Measurements from ENCODE around the gene MCOLN3. TPM values are rescaled to one million over a fixed set of nuclear protein-coding genes. Genes with fewer than 3 reads are reported as not detected.
A peak's percentile ranks its signal among the peaks of the same experiment; 100 is the strongest.

Gene MCOLN3
- total and polyA plus RNA-seq, 8 donors, result 1.2 to 8.1 (median 1.8) TPM

DNA sequence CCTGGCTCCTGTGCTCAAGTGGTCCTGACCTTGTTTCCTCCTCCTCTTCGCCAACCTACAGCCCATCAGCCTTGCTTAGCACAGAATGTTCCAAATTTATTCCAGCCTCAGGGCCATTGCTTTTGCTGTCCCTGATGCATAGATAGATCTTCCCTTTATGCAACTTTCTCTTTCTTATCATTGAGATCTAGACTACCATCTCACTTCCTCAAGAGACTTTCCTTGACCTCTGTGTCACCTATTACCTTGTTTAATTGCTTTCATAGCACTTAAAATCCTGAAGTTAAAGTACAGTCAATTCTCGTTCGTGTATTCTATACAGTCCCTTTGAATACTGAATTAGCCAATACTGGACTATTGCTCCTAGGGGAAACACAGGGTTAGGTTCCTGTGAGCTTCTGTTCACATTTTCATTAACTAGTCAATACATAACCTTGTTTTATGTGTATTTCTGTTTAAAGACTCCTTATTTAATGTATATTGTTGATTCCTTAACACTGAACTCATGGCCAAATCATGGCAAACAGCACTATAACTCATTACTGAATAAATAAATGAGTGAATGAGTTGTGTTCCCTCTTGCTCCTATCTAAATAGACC, 26.2 kb upstream of the MCOLN3 start:
- TF ChIP-seq, protein P1, sequence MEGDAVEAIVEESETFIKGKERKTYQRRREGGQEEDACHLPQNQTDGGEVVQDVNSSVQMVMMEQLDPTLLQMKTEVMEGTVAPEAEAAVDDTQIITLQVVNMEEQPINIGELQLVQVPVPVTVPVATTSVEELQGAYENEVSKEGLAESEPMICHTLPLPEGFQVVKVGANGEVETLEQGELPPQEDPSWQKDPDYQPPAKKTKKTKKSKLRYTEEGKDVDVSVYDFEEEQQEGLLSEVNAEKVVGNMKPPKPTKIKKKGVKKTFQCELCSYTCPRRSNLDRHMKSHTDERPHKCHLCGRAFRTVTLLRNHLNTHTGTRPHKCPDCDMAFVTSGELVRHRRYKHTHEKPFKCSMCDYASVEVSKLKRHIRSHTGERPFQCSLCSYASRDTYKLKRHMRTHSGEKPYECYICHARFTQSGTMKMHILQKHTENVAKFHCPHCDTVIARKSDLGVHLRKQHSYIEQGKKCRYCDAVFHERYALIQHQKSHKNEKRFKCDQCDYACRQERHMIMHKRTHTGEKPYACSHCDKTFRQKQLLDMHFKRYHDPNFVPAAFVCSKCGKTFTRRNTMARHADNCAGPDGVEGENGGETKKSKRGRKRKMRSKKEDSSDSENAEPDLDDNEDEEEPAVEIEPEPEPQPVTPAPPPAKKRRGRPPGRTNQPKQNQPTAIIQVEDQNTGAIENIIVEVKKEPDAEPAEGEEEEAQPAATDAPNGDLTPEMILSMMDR (IDR thresholded peaks at IDR 0.05), result no peak
- Histone ChIP-seq H3K36me3 (no peaks in the 10 kb centered on the region), H3K27me3 (no peaks in the 10 kb centered on the region), H3K9me3 (no peaks in the 10 kb centered on the region), H3K4me3 (no peak overlapping the region), H3K4me1 (no peaks in the 10 kb centered on the region), H3K27ac (no peak overlapping the region)
- intact Hi-C loops (cut with DNase I), result loop anchor here in 1 of 2 donors (10.0 kb wide), 1 partner anchor 130 kb away; no protein-coding TSS in a partner anchor
- no peak for DNase-seq
- ATAC-seq, result no peak

DNA sequence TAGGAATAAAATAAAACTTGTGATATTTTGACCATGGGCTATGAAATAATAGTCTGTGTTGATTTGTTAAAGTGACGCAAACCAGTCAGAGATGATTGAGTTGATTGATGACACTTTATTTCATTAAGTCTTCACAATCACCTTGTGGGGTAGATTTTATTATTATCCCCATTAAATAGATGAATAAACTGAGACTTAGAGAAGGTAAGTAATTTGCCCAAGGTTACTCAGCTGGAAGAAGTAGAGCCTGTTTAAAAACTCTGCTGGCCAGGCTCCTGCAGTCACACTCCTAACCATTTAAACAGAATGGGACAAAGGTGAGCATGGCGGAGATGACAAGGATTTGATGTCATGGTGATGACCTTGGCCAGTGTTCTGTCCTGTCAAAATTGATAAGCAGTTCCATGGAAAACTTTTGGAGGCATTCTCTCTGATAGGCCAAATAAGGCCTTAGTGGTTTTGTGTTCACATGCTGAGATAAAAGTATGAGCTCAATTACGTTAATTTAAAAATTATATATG, 22.7 kb upstream of the MCOLN3 start:
- H3K27ac ChIP-seq, result no peak overlapping the region
- ATAC-seq, result no peak
- H3K36me3 ChIP-seq, result no peaks in the 10 kb centered on the region
- no peaks in the 10 kb centered on the region for H3K27me3 ChIP-seq
- intact Hi-C loops (cut with DNase I), result loop anchor here in 1 of 2 donors (10.0 kb wide), 1 partner anchor 126 kb away; no protein-coding TSS in a partner anchor
- no peak for DNase-seq
- H3K4me3 ChIP-seq, result no peak overlapping the region
- H3K4me1 ChIP-seq, result no peaks in the 10 kb centered on the region
- TF ChIP-seq, protein P1 (IDR thresholded peaks at IDR 0.05), result no peak
- H3K9me3 ChIP-seq, result no peaks in the 10 kb centered on the region

DNA sequence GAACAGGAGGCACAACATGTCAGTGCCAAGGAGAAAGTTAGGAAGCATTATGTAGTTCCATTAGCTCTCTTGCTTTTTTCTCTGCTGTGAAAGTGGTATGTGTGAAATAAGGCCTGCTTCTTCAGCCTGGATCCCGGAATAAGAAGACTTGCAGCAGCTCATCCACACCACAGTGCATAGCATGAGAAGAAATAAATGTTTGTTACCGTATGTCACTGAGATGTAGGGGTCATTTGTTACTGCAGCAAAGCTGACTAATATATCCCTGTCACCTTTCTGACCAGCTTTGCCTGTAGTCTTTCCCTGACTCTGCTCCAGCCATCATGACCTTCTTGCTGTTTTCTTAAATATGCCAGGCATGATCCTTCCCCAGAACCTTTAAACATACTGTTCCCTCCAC, 20.5 kb upstream of the MCOLN3 start:
- no peaks in the 10 kb centered on the region for H3K9me3 ChIP-seq
- no peak overlapping the region for H3K4me3 ChIP-seq
- no peak for DNase-seq
- ATAC-seq, result no peak
- intact Hi-C loops (cut with DNase I), result no loop called here
- no peaks in the 10 kb centered on the region for H3K36me3 ChIP-seq
- H3K27ac ChIP-seq, result no peak overlapping the region
- no peaks in the 10 kb centered on the region for H3K27me3 ChIP-seq
- TF ChIP-seq, protein P1 (IDR thresholded peaks at IDR 0.05), result no peak
- no peaks in the 10 kb centered on the region for H3K4me1 ChIP-seq

DNA sequence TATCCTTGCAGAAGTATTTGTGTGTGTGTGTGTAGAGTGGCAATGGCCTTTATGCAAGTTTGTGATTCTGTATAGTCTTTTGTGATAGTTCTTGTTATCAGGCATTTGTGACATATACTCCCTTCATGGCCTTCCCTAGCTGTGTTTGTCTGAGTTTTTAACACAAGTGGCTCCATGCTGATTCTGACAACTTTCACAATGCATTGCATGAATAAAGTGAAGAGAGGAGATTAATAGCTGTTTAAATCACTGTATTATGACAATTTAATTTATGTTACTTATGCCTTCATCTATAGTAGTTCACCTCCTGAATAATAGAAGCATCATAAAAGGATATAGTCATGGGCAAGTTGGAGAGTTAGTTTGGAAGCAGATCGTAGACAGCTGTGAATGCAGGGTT, 17.2 kb upstream of the MCOLN3 start:
- DNase-seq (no peak), ATAC-seq (no peak)
- intact Hi-C loops (cut with DNase I), result no loop called here
- no peaks in the 10 kb centered on the region for H3K36me3 ChIP-seq
- H3K4me1 ChIP-seq, result no peaks in the 10 kb centered on the region
- H3K27me3 ChIP-seq, result no peaks in the 10 kb centered on the region
- H3K4me3 ChIP-seq, result no peak overlapping the region
- no peak overlapping the region for H3K27ac ChIP-seq
- no peaks in the 10 kb centered on the region for H3K9me3 ChIP-seq
- TF ChIP-seq, protein P1 (IDR thresholded peaks at IDR 0.05), result no peak

DNA sequence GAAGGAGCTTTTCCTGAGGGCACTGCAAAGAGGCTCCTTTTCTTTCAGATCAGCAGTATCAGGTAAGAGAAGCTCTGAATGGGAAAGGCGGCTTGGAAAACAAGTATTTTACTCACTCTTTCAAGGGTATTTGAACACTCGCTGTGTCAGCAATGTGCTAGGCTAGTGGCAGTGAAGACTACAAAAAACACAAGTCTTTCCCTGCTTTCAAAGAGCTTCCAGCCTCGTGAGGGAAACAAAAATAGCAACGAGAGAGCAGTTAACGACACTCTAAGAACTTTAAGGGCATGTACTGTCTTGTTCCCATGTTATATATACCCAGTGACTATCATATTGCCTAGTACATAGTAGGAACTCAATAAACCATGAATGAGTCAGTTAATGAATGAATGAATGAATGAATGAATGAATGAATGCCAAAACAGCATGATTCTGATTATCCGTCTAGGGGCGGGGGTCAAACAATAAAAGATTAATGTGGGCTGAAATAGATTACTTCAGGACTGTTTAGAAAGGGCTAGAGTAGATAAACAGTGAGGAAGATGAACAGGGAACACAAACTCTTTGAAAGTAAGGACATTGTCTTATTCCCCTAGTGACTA, 14.2 kb upstream of the MCOLN3 start:
- Histone ChIP-seq H3K36me3 (no peaks in the 10 kb centered on the region), H3K9me3 (no peaks in the 10 kb centered on the region), H3K27ac (peak overlapping the region in 1 of 2 donors; percentile 9), H3K4me3 (peak overlapping the region; percentile 32 to 37), H3K4me1 (no peaks in the 10 kb centered on the region), H3K27me3 (no peaks in the 10 kb centered on the region)
- DNase-seq (no peak), ATAC-seq (peak; percentile 45)
- intact Hi-C loops (cut with DNase I), result no loop called here
- TF ChIP-seq, protein P1 (IDR thresholded peaks at IDR 0.05), result no peak

All from left lung (tissue), 10 donors.